ENCODE measurements around the gene KLK11. TPM values are rescaled to one million over a fixed set of nuclear protein-coding genes. Genes with fewer than 3 reads are reported as not detected.
A peak's percentile ranks its signal among the peaks of the same experiment; 100 is the strongest.

Gene KLK11
- total and polyA plus RNA-seq, 2 of the 8 experiments (the other 6 are each of a cell fraction or from before 2014, with no cell fraction given), result 0.45 TPM; not detected in 1

DNA sequence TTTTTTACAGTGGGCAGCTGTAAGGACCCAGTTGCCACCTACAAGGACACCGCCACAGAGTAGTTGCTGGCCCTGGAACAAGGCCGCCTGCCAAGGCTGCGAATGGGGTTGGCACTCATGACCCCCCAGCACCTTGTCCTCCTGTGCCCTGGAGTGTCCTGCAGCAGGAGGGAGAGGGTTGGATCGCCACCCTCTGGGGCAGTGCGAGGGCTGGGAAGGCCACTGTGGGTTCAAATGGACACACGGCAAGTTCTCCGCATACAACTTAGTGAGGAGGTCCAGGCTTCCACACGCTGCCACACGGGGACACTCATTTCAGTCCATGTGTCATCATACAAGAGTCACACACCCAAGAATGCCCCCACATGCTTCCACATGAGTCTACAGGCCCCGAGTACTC, 26.0 kb downstream of the KLK11 start:
- CTCF ChIA-PET (ENCODE audit: partially characterized antibody), result interaction anchor here (0.9 to 3.7 kb wide), 7 partner anchors 13 to 97 kb away, joined by 3 to 19 read pairs (median 4); no protein-coding TSS in a partner anchor
- Histone ChIP-seq H3K9ac (replicated peaks in 1 of 4; ENCODE audit: extremely low read depth in 1 of 4, low read depth in 3 of 4, low read length in 3 of 4) (no peak overlapping the region), H3K9me3 (ENCODE audit: insufficient read depth in 2 of 2, low read depth in 1 of 2, low read length in 1 of 2) (no peaks in the 10 kb centered on the region), H4K20me1 (replicated peaks in 1 of 2; ENCODE audit: control insufficient read depth in 1 of 2, insufficient read depth in 2 of 2, low read length in 2 of 2) (no peaks in the 10 kb centered on the region), H3K27ac (ENCODE audit: low read depth, low read length) (no peak overlapping the region), H3K14ac (ENCODE audit: insufficient read length) (no peak overlapping the region), H3K18ac (ENCODE audit: extremely low read depth, low read length) (0 out of 2 replicates have a peak overlapping the region, but pooled peaks have one; percentile 20), H2BK15ac (ENCODE audit: low read length) (peak overlapping the region; percentile 46; the same call in 1 of the 2 replicates), H3K4ac (replicated peaks; ENCODE audit: insufficient read length, low read depth, low read length) (no peak overlapping the region), H3K79me2 (ENCODE audit: control insufficient read depth in 1 of 2, insufficient read depth in 2 of 2, low read length in 2 of 2) (no peaks in the 10 kb centered on the region), H3K23me2 (ENCODE audit: low read depth, low read length) (no peaks in the 10 kb centered on the region), H3K4me1 (replicated peaks in 1 of 4; ENCODE audit: control insufficient read depth in 3 of 4, insufficient read depth in 4 of 4, low read length in 3 of 4) (peaks cover 0 to 20% (median 6%) of the 10 kb centered on the region in 4 experiments; a peak in 6 of 7 replicates), H2BK12ac (ENCODE audit: low read depth, low read length) (peak overlapping the region; percentile 78; the same call in 1 of the 2 replicates), H3K79me1 (ENCODE audit: low read depth, low read length) (no peaks in the 10 kb centered on the region), H2BK120ac (replicated peaks; ENCODE audit: low read depth, low read length) (no peak overlapping the region), H2AK5ac (ENCODE audit: low read depth, low read length) (no peak overlapping the region), H3K23ac (ENCODE audit: insufficient read length) (no peak overlapping the region), H3K4me2 (ENCODE audit: insufficient read depth in 1 of 2, low read depth in 2 of 2, low read length in 2 of 2) (peak overlapping the region; percentile 26 to 71; a peak in 2 of 4 replicates), H2BK5ac (ENCODE audit: low read depth, low read length) (no peak overlapping the region), H4K5ac (ENCODE audit: insufficient read length, low read depth, low read length) (no peak overlapping the region), H2BK20ac (ENCODE audit: low read length) (no peak overlapping the region), H4K91ac (replicated peaks; ENCODE audit: insufficient read length, low read length) (peak overlapping the region; percentile 69), H3K4me3 (ENCODE audit: extremely low read depth in 1 of 4, insufficient read depth in 2 of 4, low read depth in 3 of 4, low read length in 4 of 4) (peak overlapping the region in 2 of 4 experiments; percentile 15 to 29; a peak in 2 of 8 replicates), H2AFZ (ENCODE audit: low read length) (0 out of 2 replicates have a peak overlapping the region, but pooled peaks have one; percentile 67), H3K27me3 (replicated peaks in 1 of 4; ENCODE audit: control insufficient read depth in 3 of 4, extremely low read depth in 1 of 4, insufficient read depth in 3 of 4, low read length in 3 of 4) (no peaks in the 10 kb centered on the region; a peak in 1 of 7 replicates), H3K56ac (replicated peaks; ENCODE audit: insufficient read length, low read depth, low read length) (no peak overlapping the region), H3K36me3 (ENCODE audit: control insufficient read depth in 2 of 4, insufficient read depth in 4 of 4, low read length in 3 of 4) (no peaks in the 10 kb centered on the region), H4K8ac (ENCODE audit: extremely low read depth, insufficient read depth, low read length) (no peak overlapping the region)
- POLR2A ChIA-PET (ENCODE audit: partially characterized antibody), result interaction anchor here (1.0 kb wide), 1 partner anchor 16 kb away, joined by 3 read pairs; no protein-coding TSS in a partner anchor
- 87% methylated on average over 10 of the region's 10 CpGs; no CpG with 5 or more reads in 1 of the 2 experiments for WGBS, 2 experiments (ENCODE audit: extremely low coverage in 1 of 2, insufficient coverage in 1 of 2, insufficient read length in 1 of 2, insufficient replicate concordance in 2 of 2, low coverage in 1 of 2, low lambda C conversion rate in 2 of 2, missing lambda C conversion rate in 1 of 2)
- TF ChIP-seq ASH2L (IDR thresholded peaks at IDR 0.05; ENCODE audit: low read length) (no peak), TAF7 (optimal IDR thresholded peaks at IDR 0.05; ENCODE audit: borderline replicate concordance, low read depth, low read length) (no peak), TAF1 (IDR thresholded peaks at IDR 0.05; ENCODE audit: low read depth, low read length) (no peak), RBBP5 (IDR thresholded peaks at IDR 0.05; ENCODE audit: borderline replicate concordance, low read depth, low read length) (no peak), TCF12 (IDR thresholded peaks at IDR 0.05; ENCODE audit: low read depth, low read length) (no peak), ZNF274 (IDR thresholded peaks at IDR 0.05; ENCODE audit: borderline replicate concordance, extremely low read depth, low read length) (no peak), TEAD4 (IDR thresholded peaks at IDR 0.05; ENCODE audit: low read depth, low read length) (no peak), GABPA (IDR thresholded peaks at IDR 0.05; ENCODE audit: borderline replicate concordance, insufficient read depth, low read length) (no peak), EZH2 (IDR thresholded peaks at IDR 0.05; ENCODE audit: low read depth, low read length, severe bottlenecking) (no peak)
- no peak for FAIRE-seq
- DNase-seq (ENCODE audit: low read depth in 1 of 2, low spot score in 2 of 2), result no peak

Measured in H1 (cell line).